Measurements from ENCODE around the gene TSKU. TPM values are rescaled to one million over a fixed set of nuclear protein-coding genes. Genes with fewer than 3 reads are reported as not detected.
"Not testable (repeated sequence)": the region's sequence is repeated elsewhere in the genome, so short reads cannot be mapped to it uniquely, and the experiment has no call there.

Gene TSKU
- total RNA-seq, 2 donors from 2014 or later = 18.7 to 46.6 TPM

- Histone ChIP-seq H3K27me3 (no peaks in the 10 kb centered on the region), H3K4me3 (no peak overlapping the region), H3K36me3 (no peaks in the 10 kb centered on the region), H3K9me3 (no peaks in the 10 kb centered on the region), H3K27ac (no peak overlapping the region), H3K4me1 (peaks cover 0 to 49% of the 10 kb centered on the region in 2 donors)
- DNase-seq (ENCODE audit: low spot score) = no peak
- no peak for TF ChIP-seq CTCF (IDR thresholded peaks at IDR 0.05)
These were observed 6.2 kb downstream of the TSKU start for GRCh38 chr11:76789443-76789719.

GRCh38 chr11:76790251-76790650 is 7.1 kb downstream of the TSKU start:
- H3K4me1 ChIP-seq = peaks cover 0 to 41% of the 10 kb centered on the region in 2 donors
- no peak overlapping the region for H3K4me3 ChIP-seq
- DNase-seq (ENCODE audit: low spot score) = no peak
- no peaks in the 10 kb centered on the region for H3K9me3 ChIP-seq
- no peak for TF ChIP-seq CTCF (IDR thresholded peaks at IDR 0.05)
- no peaks in the 10 kb centered on the region for H3K36me3 ChIP-seq
- H3K27me3 ChIP-seq = no peaks in the 10 kb centered on the region
- no peak overlapping the region for H3K27ac ChIP-seq

GRCh38 chr11:76791002-76791770 is 8.0 kb downstream of the TSKU start:
- H3K27ac ChIP-seq; H3K36me3 ChIP-seq; DNase-seq (ENCODE audit: low spot score); H3K9me3 ChIP-seq; H3K4me3 ChIP-seq; H3K27me3 ChIP-seq: not testable (repeated sequence)
- H3K4me1 ChIP-seq = peaks cover 0 to 37% of the 10 kb centered on the region in 2 donors

- no peaks in the 10 kb centered on the region for H3K9me3 ChIP-seq
- H3K27me3 ChIP-seq = no peaks in the 10 kb centered on the region
- TF ChIP-seq CTCF (IDR thresholded peaks at IDR 0.05) = no peak
- no peak for DNase-seq (ENCODE audit: low spot score)
- no peak overlapping the region for H3K27ac ChIP-seq
- H3K4me1 ChIP-seq = peaks cover 0 to 35% of the 10 kb centered on the region in 2 donors
- H3K36me3 ChIP-seq = peaks cover 10% of the 10 kb centered on the region
- H3K4me3 ChIP-seq = no peak overlapping the region
These were observed 8.7 kb downstream of the TSKU start for GRCh38 chr11:76791861-76792260.

GRCh38 chr11:76792505-76793264 is 9.5 kb downstream of the TSKU start:
- Histone ChIP-seq H3K9me3 (no peaks in the 10 kb centered on the region), H3K4me1 (peaks cover 0 to 27% of the 10 kb centered on the region in 2 donors), H3K36me3 (peaks cover 10% of the 10 kb centered on the region), H3K4me3 (no peak overlapping the region), H3K27me3 (no peaks in the 10 kb centered on the region), H3K27ac (no peak overlapping the region)
- TF ChIP-seq CTCF (IDR thresholded peaks at IDR 0.05) = no peak
- DNase-seq (ENCODE audit: low spot score) = peak; percentile 46

- Histone ChIP-seq H3K4me3 (no peak overlapping the region), H3K27me3 (no peaks in the 10 kb centered on the region), H3K9me3 (no peaks in the 10 kb centered on the region), H3K27ac (peak overlapping the region; percentile 16 to 36), H3K4me1 (peaks cover 0 to 20% of the 10 kb centered on the region in 2 donors), H3K36me3 (peaks cover 10% of the 10 kb centered on the region)
- peak; percentile 54 for DNase-seq (ENCODE audit: low spot score)
- no peak for TF ChIP-seq CTCF (IDR thresholded peaks at IDR 0.05)
These were observed 10.5 kb downstream of the TSKU start for GRCh38 chr11:76793391-76794291.

All from right atrium auricular region (tissue), 2 donors.